GM18870 (cell line): ENCODE measurements around the gene MIOX.
A peak's percentile ranks its signal among the peaks of the same experiment; 100 is the strongest.

Experiments used
- ATAC-seq: cut with Tn5 transposase; IDR thresholded peaks from one replicate; pipeline ENCODE4 v1.9.1; 2021; ENCODE audit warnings: moderate library complexity; ENCODE audit not compliant: unreplicated experiment

MIOX gene

GRCh38 chr22:50454556-50455075 lies 32.0 kb upstream of the MIOX start:
- ATAC-seq = no peak

DNA sequence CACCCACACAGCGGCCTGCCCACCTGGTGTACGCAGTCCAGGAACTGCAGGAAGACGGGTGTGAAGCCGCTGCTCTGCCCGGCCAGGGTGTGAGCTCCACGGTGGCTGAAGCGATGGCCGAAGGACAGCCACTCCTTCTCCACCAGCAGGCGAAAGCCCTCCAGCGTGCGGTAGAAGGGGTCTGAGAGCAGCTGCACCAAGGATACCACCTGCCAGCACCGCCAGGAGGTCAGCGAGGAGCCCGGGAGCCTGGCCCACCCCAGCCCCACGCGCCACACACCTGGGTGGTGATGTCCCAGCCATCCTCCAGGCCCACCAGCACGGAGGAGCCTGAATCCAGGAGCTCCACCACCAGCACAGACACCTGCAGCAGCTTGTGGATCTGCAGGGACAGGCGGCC lies 31.5 kb upstream of the MIOX start:
- no peak for ATAC-seq

- no peak for ATAC-seq
Observed at GRCh38 chr22:50456026-50456425, 30.6 kb upstream of the MIOX start.

DNA sequence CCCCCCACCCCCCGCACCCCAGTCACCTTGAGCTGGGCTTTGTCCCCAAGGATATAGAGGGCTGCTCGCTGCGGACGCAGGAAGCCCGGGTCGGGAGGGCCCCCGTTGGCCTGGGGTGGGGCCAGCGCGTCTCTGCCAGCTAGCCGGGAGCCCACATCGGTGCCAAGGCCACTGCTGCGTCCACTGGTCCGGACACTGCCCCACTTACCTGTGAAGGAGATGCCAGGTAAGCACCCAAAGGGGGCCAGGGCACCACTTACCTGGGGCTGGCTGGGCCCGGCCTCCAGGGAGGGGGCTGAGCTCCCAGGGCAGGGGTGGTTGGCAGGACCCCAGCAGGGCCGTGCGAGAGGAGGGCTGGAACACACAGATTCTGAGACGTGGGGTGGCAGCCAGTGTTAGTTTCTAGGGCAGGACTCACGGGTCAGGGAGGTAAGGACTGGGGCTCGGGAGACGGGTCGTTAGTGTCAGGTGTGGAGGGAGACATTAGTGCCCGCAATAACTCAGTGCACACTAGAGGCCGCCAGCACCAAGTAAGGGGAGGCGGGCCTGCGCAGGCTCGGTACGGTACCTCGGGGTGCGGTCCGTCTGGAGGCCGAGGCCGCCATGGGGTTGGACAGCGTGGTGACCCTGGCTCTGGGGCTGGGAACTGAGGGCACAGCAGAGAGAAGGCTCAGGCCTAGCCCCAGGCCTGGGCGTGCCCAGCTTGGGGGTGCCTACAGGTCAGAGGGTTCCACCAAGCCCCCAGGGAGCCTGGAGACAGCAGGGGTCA lies 30.0 kb upstream of the MIOX start:
- ATAC-seq = no peak

DNA sequence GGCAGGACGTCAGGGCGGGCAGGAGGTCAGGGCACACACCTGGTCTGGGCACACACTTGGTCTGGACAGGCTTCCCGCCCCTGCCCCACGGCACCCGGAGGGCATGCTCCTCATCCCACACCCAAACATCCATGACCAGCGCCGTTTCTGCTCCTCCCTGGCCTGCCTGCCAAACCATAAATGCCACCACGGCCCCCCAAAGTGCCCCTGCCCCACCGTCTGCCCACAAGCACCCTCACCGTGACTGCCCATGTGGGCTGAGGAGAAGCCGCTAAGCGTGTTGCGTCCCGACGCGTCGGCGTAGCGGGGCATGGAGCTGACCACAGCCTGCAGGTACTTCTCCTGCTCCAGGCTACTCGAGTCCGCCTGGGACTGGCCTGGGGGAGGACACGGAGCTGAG lies 27.6 kb upstream of the MIOX start:
- ATAC-seq = no peak

GRCh38 chr22:50459496-50460140 lies 27.0 kb upstream of the MIOX start:
- no peak for ATAC-seq

GRCh38 chr22:50460938-50461337 lies 25.7 kb upstream of the MIOX start:
- no peak for ATAC-seq

DNA sequence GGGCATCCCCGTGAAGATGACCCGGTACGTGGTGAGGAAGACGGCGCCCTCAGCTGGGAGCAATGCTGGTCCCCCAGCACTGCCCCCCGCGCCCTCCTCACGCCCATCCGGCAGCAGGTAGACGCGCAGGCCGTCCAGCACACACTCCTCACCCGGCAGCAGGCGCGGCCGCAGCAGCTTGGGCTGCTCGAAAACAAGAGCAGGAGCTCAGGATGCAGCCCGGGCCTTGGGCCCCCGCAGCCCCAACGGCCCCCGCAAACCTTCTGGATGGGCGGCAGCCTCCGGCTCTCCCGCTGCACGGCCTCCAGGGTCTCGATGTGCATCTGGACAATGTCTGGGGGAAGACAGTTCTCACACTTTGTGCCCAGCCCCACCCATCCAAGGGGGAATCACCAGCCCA lies 25.1 kb upstream of the MIOX start:
- ATAC-seq = no peak

- ATAC-seq = no peak
Observed at GRCh38 chr22:50461979-50462540, 24.6 kb upstream of the MIOX start.

DNA sequence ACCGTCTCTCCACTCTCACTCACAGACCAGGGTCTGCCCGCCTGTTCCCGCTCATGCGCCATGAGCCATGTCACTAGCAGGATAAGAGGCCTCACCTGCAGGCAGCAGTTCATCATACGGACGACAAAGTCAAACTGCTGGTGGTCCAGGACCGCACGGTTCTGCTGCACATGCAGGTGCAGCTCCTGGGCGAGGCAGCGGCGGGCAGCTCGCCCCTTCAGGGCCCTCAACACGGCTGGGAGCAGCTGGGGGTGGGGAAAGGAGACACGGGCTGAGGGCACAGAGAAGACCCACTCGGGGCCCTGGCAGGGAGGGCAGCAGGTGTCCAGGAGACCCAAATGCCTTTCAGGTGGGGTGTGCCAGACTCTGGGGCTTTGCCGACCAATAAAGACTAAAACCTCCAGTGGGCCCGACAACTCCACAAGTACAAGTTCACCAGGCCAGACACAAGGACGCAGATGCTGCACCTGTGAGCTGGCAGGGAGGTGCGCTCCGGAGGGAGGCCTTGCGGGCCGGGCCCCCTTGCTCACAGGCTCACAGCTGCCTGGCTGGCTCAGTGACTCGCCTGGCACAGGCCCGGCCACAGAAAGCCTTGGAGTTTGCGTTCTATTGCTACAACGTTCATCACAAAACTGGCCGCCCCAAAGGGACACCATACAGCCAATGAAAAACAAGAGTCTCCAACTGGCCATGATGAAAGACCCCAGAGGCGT lies 23.3 kb upstream of the MIOX start:
- ATAC-seq = no peak

DNA sequence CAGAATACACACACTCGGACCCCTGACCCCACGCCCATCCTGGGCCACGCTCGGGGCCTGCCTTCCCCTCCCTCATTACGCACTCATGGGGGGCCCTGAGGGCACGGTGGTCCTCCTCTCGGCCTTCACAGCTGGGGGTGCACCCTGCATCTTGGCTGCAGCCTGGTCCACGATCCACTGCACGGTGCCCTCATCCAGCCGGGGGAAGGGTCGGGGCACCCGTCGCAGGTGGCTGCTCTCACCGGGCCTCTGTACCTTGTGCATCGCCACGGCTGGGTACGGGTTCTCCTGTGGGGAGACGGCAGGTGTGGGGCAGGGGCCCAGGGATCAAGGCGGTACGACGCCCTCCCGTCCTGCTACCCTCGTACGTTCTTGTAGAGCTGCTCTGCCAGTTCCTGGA lies 22.2 kb upstream of the MIOX start:
- ATAC-seq = no peak

DNA sequence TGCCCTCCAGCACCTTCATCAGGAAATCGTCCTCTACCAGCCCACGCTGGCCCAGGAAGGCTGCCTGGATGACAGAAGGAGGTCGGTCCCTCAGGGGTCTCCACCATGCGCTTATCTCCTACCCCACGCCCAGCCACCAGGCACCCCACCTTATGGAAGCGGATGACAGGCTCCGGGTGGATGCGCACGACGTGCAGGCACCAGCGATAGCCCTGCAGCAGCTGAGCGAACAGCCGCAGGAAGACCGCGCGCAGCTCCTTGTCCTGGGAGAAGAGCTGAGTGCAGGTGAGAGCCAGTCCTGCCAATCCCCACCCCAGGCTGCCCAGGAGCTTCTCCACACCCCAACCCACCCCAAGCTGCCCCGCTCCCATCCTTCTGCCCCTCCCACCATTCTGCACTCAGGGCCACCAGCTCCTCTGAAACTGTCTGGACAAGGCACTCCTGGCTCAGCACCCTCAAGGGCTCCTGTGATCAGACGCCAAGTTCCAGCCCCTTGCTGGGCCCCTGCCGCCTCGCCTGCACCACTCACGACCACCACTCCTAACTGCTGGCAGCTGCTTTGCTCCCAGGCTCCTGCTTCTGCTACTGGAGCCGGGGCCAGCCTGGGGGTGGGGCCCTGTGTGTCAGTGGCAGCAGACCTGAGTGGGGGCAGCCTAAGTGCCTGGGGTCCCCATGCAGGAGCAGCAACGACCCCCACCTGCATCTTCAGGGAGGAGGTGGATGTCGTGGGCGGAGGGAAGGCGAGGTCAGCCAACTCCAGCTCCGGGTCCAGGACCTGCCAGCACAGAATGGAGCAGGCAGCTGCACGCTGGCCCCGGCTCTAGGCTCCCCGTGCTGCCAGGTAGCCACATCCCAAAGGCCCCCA lies 21.4 kb upstream of the MIOX start:
- ATAC-seq = no peak

DNA sequence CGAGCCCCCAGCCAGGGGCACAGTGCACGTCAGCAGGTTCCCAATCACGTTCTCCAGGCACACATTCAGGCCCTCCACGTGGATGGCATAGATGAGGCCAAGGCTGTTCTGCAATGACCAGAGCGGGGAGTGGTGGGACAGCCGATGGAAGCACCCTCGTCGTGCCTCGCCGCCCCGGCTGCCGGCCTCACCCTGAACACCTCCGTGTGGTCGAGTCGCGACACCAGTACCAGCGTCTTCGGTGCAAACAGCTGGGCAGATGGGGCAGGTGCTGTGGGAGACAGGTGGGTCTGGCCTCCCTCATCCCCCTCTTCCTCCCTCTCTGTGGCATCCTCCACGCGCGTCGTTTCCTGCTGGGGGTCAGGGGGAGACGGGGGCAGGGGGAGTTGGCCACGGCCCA lies 19.3 kb upstream of the MIOX start:
- no peak for ATAC-seq

GRCh38 chr22:50467773-50468440 lies 18.8 kb upstream of the MIOX start:
- no peak for ATAC-seq

- no peak for ATAC-seq
Observed at GRCh38 chr22:50468626-50469025, 18.0 kb upstream of the MIOX start.

DNA sequence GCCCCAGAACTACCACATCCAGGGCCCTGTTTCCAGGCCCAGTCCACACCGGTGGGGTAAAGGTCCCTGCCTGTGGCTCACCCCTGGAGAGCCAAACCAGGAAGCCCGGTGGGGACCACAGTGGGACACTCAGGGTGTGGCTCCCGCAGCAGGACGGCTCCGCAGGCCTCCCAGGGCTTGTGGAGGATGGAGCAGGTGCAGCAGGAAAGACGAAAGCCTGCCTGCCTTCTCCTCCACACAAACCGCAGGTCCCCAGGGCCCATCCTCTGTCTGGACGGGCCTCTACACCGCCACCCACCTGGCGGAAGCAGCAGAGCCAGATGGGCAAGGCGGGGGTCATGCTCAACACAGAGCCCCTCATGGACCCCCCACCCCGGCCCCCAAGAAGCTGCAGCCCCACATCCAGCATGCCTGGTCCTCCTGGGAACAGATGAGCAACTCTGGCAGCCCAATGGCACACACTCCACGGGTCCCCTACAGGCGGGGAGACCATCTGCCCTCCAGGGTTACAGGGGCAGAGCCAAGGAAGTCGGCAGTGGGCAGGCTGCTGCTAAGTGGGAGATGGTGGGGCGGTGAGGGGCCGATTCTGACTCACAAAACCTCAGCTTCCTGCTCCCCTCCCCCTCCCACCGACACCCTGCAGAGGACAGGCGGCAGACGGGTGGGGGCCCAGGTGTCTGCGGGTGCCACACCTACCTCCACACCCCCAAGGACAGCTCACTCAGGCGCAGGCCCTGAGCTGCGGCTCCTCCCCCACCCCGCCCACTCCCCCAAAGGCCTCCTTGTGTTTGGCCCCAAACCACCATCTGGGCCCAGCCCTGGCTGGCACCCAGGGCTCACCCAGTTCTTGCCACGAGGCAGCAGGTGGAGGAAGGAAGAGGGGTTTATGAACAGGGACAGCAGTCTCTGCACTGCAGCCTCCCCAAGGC lies 17.0 kb upstream of the MIOX start:
- peak; percentile 39 for ATAC-seq

DNA sequence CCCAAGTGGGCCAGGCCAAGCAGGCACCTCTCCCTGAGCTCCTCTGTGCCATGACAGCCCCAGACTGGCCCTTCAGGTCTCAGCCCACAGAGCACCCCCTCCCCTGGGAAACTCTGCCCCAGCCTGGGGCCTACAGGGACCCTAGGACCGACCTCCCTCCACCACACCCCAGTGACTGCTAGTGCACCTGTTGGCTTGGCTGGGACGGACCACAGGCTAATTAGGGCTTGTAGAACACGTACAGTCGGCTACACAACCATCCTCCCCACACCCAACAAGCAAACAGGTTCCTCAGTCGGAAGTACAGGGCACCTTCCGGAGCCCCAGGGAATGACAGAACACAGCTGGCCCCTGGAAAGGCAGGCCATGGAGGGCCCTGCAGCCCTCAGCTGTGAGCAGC lies 16.2 kb upstream of the MIOX start:
- ATAC-seq = no peak

DNA sequence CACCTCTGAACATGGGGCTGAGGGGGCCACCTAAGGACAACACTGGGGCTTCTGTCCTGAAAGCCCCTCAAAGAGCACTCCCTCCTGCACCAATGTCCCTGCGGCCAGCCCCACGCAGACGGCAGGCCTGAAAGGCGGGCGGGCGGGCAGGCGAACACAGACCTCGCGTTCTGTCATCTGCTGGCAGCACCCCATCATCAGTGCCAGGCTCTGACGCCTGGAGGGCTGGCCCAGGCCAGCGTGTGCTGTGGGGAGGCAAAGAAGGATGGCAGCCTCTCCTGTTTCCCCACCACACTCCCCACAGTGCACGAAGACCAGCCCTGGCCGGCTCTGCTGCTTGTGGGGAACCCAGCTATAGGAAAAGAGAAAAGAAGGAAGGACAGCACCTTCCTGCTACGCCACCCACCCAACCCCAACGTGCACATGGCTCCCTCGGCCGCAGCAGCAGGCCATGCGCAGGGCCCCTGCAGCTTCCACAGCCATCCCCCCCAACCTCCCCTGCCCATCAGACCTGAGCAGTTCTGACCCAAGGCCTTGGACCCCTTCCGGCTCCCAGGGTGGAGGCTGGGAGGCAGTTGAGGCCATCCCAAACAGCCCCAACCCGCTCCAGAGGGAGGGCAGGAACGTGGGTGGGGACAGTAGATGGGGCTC lies 15.3 kb upstream of the MIOX start:
- no peak for ATAC-seq

- ATAC-seq = no peak
Observed at GRCh38 chr22:50471962-50472361, 14.7 kb upstream of the MIOX start.
